Endothelial cell of umbilical vein (primary cell): ENCODE results near the gene FTO.

Source experiments
- POLR2AphosphoS5 ChIP-seq: IDR thresholded peaks from 2 replicates; pipeline ENCODE4 v1.6.1; 2012; ENCODE audit warnings: low read depth, mild to moderate bottlenecking, control low read depth, low read length, moderate library complexity; ENCODE audit not compliant: insufficient read depth
- TF ChIP-seq, protein P1 (sequence below), 2 donors: IDR thresholded peaks; 1 replicate in 1 of 2; 2 replicates in 1 of 2; pipeline ENCODE4 v1.5.1; 2011; ENCODE audit warnings: low read length in 2 of 2, mild to moderate bottlenecking in 2 of 2, moderate library complexity in 2 of 2, control low read depth in 1 of 2, inconsistent platforms in 1 of 2, low read depth in 1 of 2; ENCODE audit not compliant: insufficient read depth in 1 of 2; ENCODE audit errors: extremely low read depth in 1 of 2

DNA sequence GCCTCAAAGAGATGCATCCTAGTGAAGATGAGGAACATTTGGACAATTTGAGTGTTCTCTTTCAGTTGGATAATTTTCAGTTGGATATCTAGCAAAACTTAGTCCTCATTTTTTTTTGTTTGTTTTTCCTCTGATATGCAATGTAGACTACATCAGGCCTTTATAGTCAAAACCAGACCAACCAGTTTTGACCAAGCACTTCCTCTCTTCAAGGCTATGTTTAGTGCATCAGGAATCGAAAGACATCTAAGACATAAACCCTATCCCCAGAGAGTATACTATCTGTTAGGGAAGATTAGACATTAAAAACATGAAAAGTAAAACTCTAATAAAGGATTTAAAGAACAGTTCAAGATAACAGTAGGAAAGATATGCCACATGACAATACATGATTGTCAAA, 326.5 kb downstream of the FTO start:
- TF ChIP-seq, protein P1, sequence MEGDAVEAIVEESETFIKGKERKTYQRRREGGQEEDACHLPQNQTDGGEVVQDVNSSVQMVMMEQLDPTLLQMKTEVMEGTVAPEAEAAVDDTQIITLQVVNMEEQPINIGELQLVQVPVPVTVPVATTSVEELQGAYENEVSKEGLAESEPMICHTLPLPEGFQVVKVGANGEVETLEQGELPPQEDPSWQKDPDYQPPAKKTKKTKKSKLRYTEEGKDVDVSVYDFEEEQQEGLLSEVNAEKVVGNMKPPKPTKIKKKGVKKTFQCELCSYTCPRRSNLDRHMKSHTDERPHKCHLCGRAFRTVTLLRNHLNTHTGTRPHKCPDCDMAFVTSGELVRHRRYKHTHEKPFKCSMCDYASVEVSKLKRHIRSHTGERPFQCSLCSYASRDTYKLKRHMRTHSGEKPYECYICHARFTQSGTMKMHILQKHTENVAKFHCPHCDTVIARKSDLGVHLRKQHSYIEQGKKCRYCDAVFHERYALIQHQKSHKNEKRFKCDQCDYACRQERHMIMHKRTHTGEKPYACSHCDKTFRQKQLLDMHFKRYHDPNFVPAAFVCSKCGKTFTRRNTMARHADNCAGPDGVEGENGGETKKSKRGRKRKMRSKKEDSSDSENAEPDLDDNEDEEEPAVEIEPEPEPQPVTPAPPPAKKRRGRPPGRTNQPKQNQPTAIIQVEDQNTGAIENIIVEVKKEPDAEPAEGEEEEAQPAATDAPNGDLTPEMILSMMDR (IDR thresholded peaks at IDR 0.05; ENCODE audit: extremely low read depth in 1 of 2, insufficient read depth in 1 of 2, low read depth in 1 of 2, low read length in 2 of 2): no peak
- no peak for TF ChIP-seq POLR2AphosphoS5
